Right atrium auricular region (tissue), 2 donors: Measurements from ENCODE around the gene OR13G1. TPM values are rescaled to one million over a fixed set of nuclear protein-coding genes. Genes with fewer than 3 reads are reported as not detected.

Experiments used
- DNase-seq: peaks from one replicate; pipeline ENCODE4 v3.0.0-alpha.2; 2019; ENCODE audit warnings: low spot score
- H3K27ac ChIP-seq, 2 donors: fragments of 200-600 bp; sonication (generic); 1 replicate in 1 of 2; 2 replicates in 1 of 2; pipeline ENCODE4 v1.5.1; 2016 to 2019
- H3K27me3 ChIP-seq, 2 donors: fragments of 200-600 bp; sonication (generic); one replicate each; pipeline versions ENCODE4 v1.5.1 to v1.6.0; 2017 to 2019
- H3K36me3 ChIP-seq: fragments of 200-600 bp; sonication (generic); one replicate; pipeline ENCODE4 v1.5.1; 2016
- H3K4me1 ChIP-seq, 2 donors: fragments of 200-600 bp; sonication (generic); one replicate each; pipeline versions ENCODE4 v1.5.1 to v1.6.0; 2017 to 2019
- H3K4me3 ChIP-seq, 2 donors: fragments of 200-600 bp; sonication (generic); 1 replicate in 1 of 2; 2 replicates in 1 of 2; pipeline ENCODE4 v1.5.1; 2017 to 2019; ENCODE audit warnings: mild to moderate bottlenecking in 1 of 2, moderate library complexity in 1 of 2
- H3K9me3 ChIP-seq, 2 donors: fragments of 200-600 bp; sonication (generic); one replicate each; pipeline ENCODE4 v1.5.1; 2019
- CTCF ChIP-seq, 2 donors: fragments of 200-600 bp; sonication (generic); IDR thresholded peaks; one replicate each; pipeline ENCODE4 v1.5.1; 2019; ENCODE audit warnings: antibody characterized with exemption in 2 of 2
- total RNA-seq, 2 donors: library from RNA; depleted of rRNA; stranded (reverse); fragments of >200 nt; gene quantifications; one replicate each; pipeline ENCODE4 v1.1.0, GENCODE V29; 2016

Gene OR13G1
- total RNA-seq, 2 donors from 2014 or later = not detected

- H3K4me3 ChIP-seq = no peak overlapping the region
- H3K27ac ChIP-seq = no peak overlapping the region
- no peaks in the 10 kb centered on the region for H3K9me3 ChIP-seq
- no peak for TF ChIP-seq CTCF (IDR thresholded peaks at IDR 0.05)
- no peaks in the 10 kb centered on the region for H3K4me1 ChIP-seq
- H3K27me3 ChIP-seq = no peaks in the 10 kb centered on the region
- DNase-seq = no peak
- no peaks in the 10 kb centered on the region for H3K36me3 ChIP-seq
These were observed 41.5 kb downstream of the OR13G1 start for GRCh38 chr1:247638011-247638410.

DNA sequence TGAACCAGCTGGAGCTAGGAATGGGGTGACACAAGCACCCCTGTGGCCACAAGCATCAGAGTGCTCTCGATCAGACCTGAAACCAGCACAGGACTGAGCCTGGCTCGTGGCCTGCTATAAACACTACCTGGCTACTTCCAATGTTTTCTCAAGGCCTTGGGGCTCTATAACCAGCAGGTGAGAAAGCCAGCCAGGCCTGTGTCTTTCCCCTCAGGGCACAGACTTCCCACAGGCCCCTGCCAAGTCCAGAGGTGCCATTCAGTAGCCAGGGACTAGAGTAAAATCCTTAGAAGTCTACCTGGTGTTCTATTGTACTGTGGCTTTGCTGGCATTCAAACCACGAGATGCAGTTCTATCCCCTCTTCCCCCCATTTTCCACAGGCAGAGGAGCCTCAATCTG, 51.6 kb downstream of the OR13G1 start:
- no peak for TF ChIP-seq CTCF (IDR thresholded peaks at IDR 0.05)
- Histone ChIP-seq H3K36me3 (no peaks in the 10 kb centered on the region), H3K4me1 (no peaks in the 10 kb centered on the region), H3K9me3 (peaks cover 0 to 6% of the 10 kb centered on the region in 2 donors), H3K27me3 (no peaks in the 10 kb centered on the region), H3K4me3 (no peak overlapping the region), H3K27ac (no peak overlapping the region)
- no peak for DNase-seq

Other genes starting within 250 kb of the OR13G1 start
- gene OR2B11, start 221.6 kb downstream of the OR13G1 start, total RNA-seq = not detected
- gene OR2C3, start 143.3 kb downstream of the OR13G1 start, total RNA-seq = not detected
- gene GCSAML, start 130.6 kb downstream of the OR13G1 start, total RNA-seq = not detected
- not detected for gene OR2G2, start 91.4 kb downstream of the OR13G1 start, total RNA-seq
- gene OR2G3, start 74.2 kb downstream of the OR13G1 start, total RNA-seq = not detected
- not detected for gene OR6F1, start 36.9 kb upstream of the OR13G1 start, total RNA-seq
- gene OR14K1, start 58.9 kb upstream of the OR13G1 start, total RNA-seq = not detected
- not detected for gene OR14A2, start 68.4 kb upstream of the OR13G1 start, total RNA-seq
- gene OR1C1, start 80.8 kb upstream of the OR13G1 start, total RNA-seq = not detected
- gene OR14A16, start 144.4 kb upstream of the OR13G1 start, total RNA-seq = not detected
- not detected for gene OR11L1, start 162.2 kb upstream of the OR13G1 start, total RNA-seq
- gene TRIM58, start 177.4 kb upstream of the OR13G1 start, total RNA-seq = 1 to 10 TPM; 2.6 to 8.6 TPM
- 1 to 10 TPM in 1 of 2 donors, not detected in 1; 3.0 TPM for gene OR2W3, start 215.8 kb upstream of the OR13G1 start, total RNA-seq
- gene OR2T8, start 240.5 kb upstream of the OR13G1 start, total RNA-seq = not detected
- gene OR2AJ1, start 245.2 kb upstream of the OR13G1 start, total RNA-seq = not detected